Pancreas (tissue), 10 donors: Measurements from ENCODE around the gene ADAMTSL1. TPM values are rescaled to one million over a fixed set of nuclear protein-coding genes. Genes with fewer than 3 reads are reported as not detected.

Source experiments
- ATAC-seq, 4 donors: fragments of 200-7000 bp; cut with Tn5 transposase; one replicate each; pipeline versions ENCODE4 v1.8.0 to v1.9.1; 2020; ENCODE audit warnings: mild to moderate bottlenecking in 4 of 4, moderate library complexity in 4 of 4
- DNase-seq, 6 donors: peaks; one replicate each; pipeline ENCODE4 v3.0.0-alpha.2; 2020
- FAIRE-seq: peaks from 2 replicates; lab custom pipeline; 2012; peaks lifted over from hg19 to GRCh38; lab: Jason Lieb, UNC
- H3K27ac ChIP-seq, 4 donors: fragments of 200-600 bp; sonication (generic); 1 replicate in 3 of 4; 2 replicates in 1 of 4; pipeline versions ENCODE4 v1.5.0 to v1.8.0; 2020
- H3K27me3 ChIP-seq, 4 donors: fragments of 200-600 bp; one replicate each; pipeline ENCODE4 v1.8.0; 2021
- H3K36me3 ChIP-seq, 3 donors: fragments of 200-600 bp; sonication (generic) in 1 of 3; one replicate each; pipeline versions ENCODE4 v1.5.0 to v1.8.0; 2020 to 2021
- H3K4me1 ChIP-seq, 3 donors: fragments of 200-600 bp; one replicate each; pipeline ENCODE4 v1.8.0; 2021
- H3K4me3 ChIP-seq, 4 donors: fragments of 200-600 bp; sonication (generic) in 2 of 4; one replicate each; pipeline versions ENCODE4 v1.5.0 to v1.8.0; 2020 to 2021
- H3K9me3 ChIP-seq, 4 donors: fragments of 200-600 bp; one replicate each; pipeline ENCODE4 v1.8.0; 2021
- CTCF ChIP-seq, 4 donors: fragments of 200-600 bp; sonication (generic) in 3 of 4; IDR thresholded peaks; one replicate each; pipeline versions ENCODE4 v1.5.0 to v1.8.0; 2021; ENCODE audit warnings: antibody characterized with exemption in 4 of 4
- WGBS, 2 donors: extraction: QIAGEN DNeasy Blood & Tissue Kit; methylation state at CpG; one replicate each; pipeline ENCODE4 v1.1.7; 2013; 5-methylcytosine and 5-hydroxymethylcytosine counted together
- intact Hi-C, 3 donors: fragments of 100-400 bp; cut with DNase I; formaldehyde crosslinking; loops; one replicate each; pipeline versions ENCODE4 v1.11.1 to v1.14.2; 2022
- polyA plus RNA-seq, 2 donors: library from polyadenylated mRNA; stranded (reverse); fragments of 200-250 nt; gene quantifications; one replicate each; pipeline ENCODE4 v1.2.3, GENCODE V29; 2013
- total RNA-seq, 6 donors: library from RNA; stranded (reverse); fragmentation: NEBNext Ultra II Directional in 4 of 6; extraction: Animal tissue kit (Norgen Biotek cat#: 25700) in 4 of 6; gene quantifications; one replicate each; pipeline versions ENCODE4 v1.2.1 to v1.2.4, GENCODE V29; 2021 to 2023
- donor health status: healthy with polysubstance abuse.
- donor health status: DM: no; HTN: no; CAD: no; lungs with moderate emphysema.
- donor health status: DM: no; HTN: no; CAD: no.
- donor health status: control.
- donor health status: control.
- donor health status: Bipolar disorder and iron deficiency.
- donor health status: DM: yes; HTN: yes; CAD: no.
- donor health status: DM: no; HTN: no; CAD: no.
- donor health status: DM: no; HTN: no; CAD: no.
- donor health status: DM: yes; HTN: yes; CAD: no.

ADAMTSL1 gene
- total and polyA plus RNA-seq, 8 donors: 0.24 to 2.1 (median 0.67) TPM

- whole genome bisulfite sequencing, 2 donors: 60 to 67% methylated on average over 6 of the region's 6 CpGs
- no peak overlapping the region for H3K4me3 ChIP-seq
- no peaks in the 10 kb centered on the region for H3K9me3 ChIP-seq
- ATAC-seq (no peak), FAIRE-seq (no peak), DNase-seq (no peak)
- no peak for TF ChIP-seq CTCF (IDR thresholded peaks at IDR 0.05)
- no peaks in the 10 kb centered on the region for H3K36me3 ChIP-seq
- intact Hi-C loops: no loop called here
- H3K27ac ChIP-seq: no peak overlapping the region
- no peaks in the 10 kb centered on the region for H3K4me1 ChIP-seq
- no peaks in the 10 kb centered on the region for H3K27me3 ChIP-seq
These were observed 295.1 kb downstream of the ADAMTSL1 start for GRCh38 chr9:18768951-18769622.

GRCh38 chr9:18770131-18770908 lies 296.4 kb downstream of the ADAMTSL1 start:
- 78 to 86% methylated on average over 10 of the region's 10 CpGs for WGBS, 2 donors
- intact Hi-C loops: no loop called here
- no peaks in the 10 kb centered on the region for H3K36me3 ChIP-seq
- no peak overlapping the region for H3K27ac ChIP-seq
- DNase-seq (no peak), FAIRE-seq (no peak), ATAC-seq (no peak)
- no peak overlapping the region for H3K4me3 ChIP-seq
- H3K9me3 ChIP-seq: no peaks in the 10 kb centered on the region
- TF ChIP-seq CTCF (IDR thresholded peaks at IDR 0.05): no peak
- no peaks in the 10 kb centered on the region for H3K27me3 ChIP-seq
- no peaks in the 10 kb centered on the region for H3K4me1 ChIP-seq

- no peak for DNase-seq
- WGBS, 2 donors: 61 to 82% methylated on average over 2 of the region's 2 CpGs
- Histone ChIP-seq H3K4me3 (no peak overlapping the region), H3K36me3 (no peaks in the 10 kb centered on the region), H3K27me3 (no peaks in the 10 kb centered on the region), H3K27ac (no peak overlapping the region), H3K4me1 (no peaks in the 10 kb centered on the region), H3K9me3 (no peaks in the 10 kb centered on the region)
- no peak for FAIRE-seq
- no peak for ATAC-seq
- intact Hi-C loops: no loop called here
- no peak for TF ChIP-seq CTCF (IDR thresholded peaks at IDR 0.05)
These were observed 297.1 kb downstream of the ADAMTSL1 start for GRCh38 chr9:18771011-18771410.

- Histone ChIP-seq H3K27ac (no peak overlapping the region), H3K4me1 (no peaks in the 10 kb centered on the region), H3K36me3 (no peaks in the 10 kb centered on the region), H3K9me3 (no peaks in the 10 kb centered on the region), H3K27me3 (no peaks in the 10 kb centered on the region), H3K4me3 (no peak overlapping the region)
- intact Hi-C loops: no loop called here
- no peak for ATAC-seq
- no peak for FAIRE-seq
- DNase-seq: no peak
- TF ChIP-seq CTCF (IDR thresholded peaks at IDR 0.05): no peak
- 33% methylated on average over 4 of the region's 4 CpGs for WGBS, 2 donors
These were observed 297.8 kb downstream of the ADAMTSL1 start for GRCh38 chr9:18771763-18772162.

- Histone ChIP-seq H3K27ac (no peak overlapping the region), H3K27me3 (no peaks in the 10 kb centered on the region), H3K4me1 (no peaks in the 10 kb centered on the region), H3K36me3 (no peaks in the 10 kb centered on the region), H3K4me3 (no peak overlapping the region), H3K9me3 (no peaks in the 10 kb centered on the region)
- WGBS, 2 donors: 78 to 80% methylated on average over 1 of the region's 1 CpG
- intact Hi-C loops: no loop called here
- FAIRE-seq (no peak), DNase-seq (no peak), ATAC-seq (no peak)
- no peak for TF ChIP-seq CTCF (IDR thresholded peaks at IDR 0.05)
These were observed 301.3 kb downstream of the ADAMTSL1 start for GRCh38 chr9:18775241-18775640.
